Measurements from ENCODE around the gene FAM193A.
"Not testable (repeated sequence)": the region's sequence is repeated elsewhere in the genome, so short reads cannot be mapped to it uniquely, and the experiment has no call there.

The FAM193A gene

DNA sequence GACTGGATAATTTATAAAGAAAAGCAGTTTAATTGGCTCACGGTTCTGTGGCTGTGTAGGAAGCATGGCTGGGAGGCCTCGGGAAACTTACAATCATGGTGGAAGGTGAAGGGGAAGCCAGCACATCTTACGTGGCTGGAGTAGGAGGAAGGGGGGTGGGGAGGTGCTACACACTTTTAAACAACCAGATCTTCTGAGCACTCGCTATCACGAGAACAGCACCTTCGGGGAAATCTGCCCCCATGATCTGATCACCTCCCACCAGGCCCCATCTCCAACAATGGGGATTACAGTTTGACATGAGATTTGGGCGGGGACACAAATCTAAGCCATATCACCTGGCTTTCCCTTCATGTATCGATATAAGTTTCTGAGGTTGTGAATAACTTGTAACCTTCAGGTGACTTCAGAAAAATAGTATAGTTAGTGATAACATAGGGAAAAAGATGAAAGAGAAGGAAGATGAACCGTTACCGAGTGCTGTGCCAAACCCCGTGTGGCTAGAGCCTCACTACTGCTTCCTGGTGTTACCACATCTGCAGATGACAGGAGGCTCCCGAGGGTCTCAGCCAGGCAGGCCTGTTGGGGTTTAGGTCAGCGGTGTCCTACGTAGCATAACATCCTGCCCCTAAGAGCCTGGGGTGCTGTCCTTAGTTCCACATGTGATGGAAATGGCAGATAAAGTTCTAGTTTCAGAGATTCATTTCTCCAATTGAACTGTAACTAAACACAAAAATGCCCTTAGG is 116.1 kb downstream of the FAM193A start:
- no peak for DNase-seq

DNA sequence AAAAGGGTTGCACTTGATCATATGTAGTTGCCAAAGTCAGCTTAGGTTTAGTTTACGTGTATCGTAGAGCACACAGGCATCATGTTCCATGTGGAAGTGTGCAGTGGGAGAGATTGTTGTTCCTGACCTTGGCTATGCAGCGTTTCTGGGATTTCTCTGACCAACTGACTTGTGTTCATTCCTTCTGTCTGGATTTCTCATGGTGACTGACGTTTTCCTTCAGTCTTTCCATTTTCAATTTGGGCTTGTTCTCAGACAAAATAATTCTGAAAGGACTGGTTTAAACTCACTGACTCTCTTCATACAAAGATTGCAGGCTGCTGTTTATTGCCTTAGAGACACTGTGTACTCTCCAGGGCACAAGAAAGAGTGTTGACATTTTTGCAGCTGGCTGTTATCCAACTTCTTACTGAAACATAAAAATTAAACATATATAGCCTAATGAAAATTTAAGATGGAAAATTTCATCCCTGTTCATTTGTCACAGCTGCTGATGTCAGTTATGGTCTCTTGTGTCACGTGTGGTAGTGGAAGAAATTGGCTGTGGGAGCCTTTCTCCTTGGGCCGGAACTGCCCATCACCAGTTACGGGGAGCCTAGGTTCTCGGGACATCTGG is 124.3 kb downstream of the FAM193A start:
- no peak for DNase-seq

DNA sequence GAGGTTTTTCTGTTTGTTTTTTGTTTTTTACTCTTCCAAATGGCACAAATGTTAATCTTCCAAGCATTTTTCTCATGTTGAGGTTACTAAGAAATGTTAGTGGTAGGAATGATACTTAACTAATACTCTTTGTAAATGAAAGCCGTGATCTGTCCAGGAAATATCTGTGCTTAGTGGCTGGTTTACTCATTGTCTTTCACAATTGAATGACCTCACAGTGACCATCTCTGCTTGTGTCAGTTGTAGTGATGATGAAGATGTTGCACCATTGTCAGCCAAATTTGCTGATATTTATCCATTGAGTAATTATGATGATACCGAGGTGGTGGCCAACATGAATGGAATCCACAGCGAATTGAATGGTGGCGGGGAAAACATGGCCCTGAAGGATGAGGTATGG is 126.2 kb downstream of the FAM193A start:
- no peak for DNase-seq

DNA sequence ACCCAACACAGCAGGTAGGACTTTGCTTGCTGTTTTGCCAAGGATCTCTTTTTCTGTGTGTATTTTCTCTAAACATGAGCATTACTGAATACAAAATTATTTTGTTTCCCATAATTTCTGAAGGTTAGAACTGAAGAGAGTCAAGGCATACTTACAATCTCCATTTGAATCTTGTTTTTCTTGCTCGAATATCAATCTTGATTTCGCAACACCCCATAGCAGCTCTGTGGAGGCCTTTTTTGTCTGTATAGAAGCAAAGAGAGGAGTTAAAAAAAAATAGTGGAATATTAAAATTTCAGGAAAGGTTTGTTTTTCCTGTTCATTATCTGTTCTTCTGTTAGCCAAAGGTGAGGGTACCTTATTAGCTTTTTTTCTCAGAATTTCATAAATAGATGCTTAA is 126.8 kb downstream of the FAM193A start:
- DNase-seq, result no peak

DNA sequence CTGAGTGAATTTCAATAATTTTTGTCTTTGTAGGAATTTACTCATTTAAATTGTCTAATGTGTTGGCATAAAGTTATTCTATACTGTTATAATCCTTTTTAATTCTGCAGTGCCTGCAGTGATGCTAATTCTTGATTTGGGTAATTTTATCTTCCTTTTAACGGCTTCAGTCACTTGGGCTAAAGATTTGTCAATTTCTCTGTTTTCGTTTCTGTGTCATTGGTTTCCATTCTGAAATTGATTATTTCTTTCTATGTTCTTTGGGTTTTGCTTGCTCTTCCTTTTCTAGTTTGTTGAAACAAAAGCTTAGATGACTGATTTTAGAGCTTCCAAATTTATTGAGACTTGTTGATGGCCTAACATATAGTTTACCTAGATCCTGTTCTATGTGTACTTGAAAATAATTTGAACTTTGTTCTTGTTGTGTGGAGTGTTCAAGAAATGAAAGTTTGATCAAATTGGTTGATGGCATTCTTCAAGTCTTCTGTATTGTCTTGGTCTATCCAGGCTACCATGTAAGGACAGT is 130.3 kb downstream of the FAM193A start:
- no peak for DNase-seq

DNA sequence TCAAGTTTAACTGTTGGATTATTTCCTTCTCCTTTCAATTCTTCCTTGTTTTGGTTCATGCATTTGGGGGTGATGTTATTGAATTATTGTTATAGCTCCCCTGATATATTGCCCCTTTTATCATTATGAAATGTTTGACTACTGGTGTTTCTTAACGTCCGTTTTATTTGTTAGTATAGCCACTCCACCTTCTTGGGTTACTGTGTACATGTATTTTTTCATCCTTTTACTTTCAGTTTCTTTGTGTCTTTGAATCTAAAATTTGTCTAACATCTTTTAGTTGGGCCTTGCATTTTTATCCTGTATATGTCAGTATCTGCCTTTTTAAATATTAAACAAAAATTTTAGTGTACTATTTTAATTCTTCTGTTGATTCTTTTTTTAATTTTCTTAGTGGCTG is 131.0 kb downstream of the FAM193A start:
- DNase-seq, result no peak

DNA sequence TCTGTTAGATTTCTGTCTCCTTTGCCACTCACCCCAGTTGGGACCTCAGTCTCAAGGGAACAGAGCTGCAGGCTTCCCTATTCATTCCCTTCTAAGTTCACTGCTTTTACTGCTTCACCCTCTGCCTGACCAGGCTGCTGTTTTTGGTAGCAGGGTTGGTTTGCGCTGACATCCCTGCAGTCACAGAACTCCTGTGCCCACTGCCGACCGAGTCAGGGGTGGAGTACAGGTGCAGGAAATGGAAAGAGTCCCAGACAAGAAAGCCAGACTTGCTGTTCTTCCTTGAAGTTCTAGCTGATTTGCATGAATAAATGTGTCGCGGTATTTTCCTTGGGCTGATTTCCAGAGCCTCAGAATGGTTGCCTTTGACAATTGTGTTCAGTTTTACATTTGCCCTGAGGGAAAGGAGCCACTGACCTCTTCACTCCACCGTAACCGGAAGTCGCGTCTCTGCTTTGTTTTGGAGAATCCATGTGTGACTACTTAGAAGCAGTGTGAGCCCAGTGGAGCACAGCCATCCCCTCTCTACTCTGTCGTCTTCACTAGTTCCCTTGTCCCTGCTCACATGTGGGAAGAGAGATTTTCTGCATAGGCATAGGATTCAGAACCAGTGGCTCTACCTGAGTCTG is 134.9 kb downstream of the FAM193A start:
- DNase-seq, result no peak

DNA sequence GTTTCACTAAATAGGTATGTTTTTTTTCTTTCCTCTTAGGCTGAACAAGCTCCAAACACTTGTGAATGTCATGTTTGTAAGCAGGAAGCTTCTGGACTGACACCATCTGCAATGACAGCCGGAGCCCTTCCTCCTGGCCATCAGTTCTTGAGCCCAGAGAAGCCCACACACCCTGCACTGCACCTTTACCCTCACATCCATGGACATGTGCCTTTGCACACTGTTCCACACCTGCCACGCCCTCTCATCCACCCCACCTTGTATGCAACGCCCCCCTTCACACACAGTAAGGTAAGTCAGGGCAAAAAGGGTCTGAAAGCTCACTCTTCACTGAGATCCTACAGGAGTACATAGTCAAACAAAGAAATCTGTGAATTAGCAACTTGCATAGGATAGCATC is 135.6 kb downstream of the FAM193A start:
- no peak for DNase-seq

DNA sequence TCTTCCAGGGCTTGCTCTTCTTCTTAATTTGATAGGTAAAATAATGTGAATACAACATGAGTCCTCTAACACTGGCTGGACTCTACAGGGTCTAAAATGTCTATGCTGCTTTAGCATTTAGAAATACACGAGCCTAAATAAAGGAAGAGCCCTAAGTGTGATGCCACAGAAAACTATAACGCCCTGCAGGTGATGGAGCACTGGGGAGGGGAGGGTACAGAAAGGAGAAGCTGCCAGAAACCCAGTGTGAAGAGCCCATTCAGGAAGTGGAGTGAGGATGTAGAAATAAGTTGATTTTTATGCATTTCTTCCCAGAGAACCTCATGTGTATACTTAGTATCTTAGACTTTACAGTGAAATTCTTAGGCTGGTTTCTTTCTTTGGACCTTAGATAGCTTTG is 136.3 kb downstream of the FAM193A start:
- DNase-seq, result no peak

DNA sequence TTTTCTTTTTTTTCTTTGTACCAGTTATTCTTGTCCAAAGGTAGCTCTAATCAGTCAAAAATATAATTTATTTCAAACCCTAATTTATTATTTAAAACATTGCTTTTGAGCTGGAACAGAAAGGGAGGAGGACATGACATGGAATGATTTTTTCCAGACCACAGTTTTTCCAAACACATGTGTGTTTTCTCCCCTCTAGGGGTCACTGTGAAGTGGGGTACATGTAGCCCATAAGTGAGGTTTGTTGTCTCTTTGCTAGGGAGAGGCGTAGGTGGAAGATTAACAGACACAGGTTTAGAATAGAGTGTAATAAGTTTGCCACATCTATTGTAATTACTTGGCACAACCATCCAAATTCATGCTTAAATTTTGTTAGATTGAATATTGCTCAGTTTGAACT is 136.7 kb downstream of the FAM193A start:
- DNase-seq, result no peak

DNA sequence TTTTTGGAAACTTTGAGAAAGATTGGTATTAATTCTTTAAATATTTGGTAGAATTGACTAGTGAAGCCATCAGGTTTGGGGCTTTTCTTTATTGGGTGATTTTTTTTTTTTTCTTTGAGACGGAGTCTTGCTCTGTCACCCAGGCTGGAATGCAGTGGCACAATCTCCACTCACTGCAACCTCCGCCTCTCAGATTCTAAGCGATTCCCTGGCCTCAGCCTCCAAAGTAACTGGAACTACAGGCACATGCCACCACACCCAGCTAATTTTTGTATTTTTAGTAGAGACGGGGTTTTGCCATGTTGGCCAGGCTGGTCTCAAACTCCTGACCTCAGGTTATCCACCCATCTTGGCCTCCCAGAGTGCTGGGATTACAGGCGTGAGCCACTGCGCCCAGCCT is 143.3 kb downstream of the FAM193A start:
- not testable (repeated sequence) for DNase-seq

DNA sequence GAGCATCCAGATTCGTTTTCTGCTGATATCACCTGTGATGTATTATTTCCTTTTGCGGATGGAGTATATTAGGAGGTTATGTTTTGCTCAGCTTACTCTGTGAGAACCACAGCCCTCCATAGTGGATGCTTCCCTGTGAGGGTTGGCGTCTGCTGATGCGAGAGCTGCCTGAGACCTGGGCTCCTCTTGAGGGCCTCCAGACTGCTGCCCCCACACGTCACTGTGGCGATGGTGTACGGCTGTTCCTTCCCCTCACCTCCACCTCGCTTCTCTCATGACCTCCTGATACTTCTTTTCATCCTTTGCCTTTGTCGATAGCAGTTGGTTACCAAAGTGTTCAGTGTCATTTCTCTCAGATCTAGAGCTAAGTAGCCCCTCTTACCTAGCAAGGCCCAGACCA is 148.0 kb downstream of the FAM193A start:
- no peak for DNase-seq

DNA sequence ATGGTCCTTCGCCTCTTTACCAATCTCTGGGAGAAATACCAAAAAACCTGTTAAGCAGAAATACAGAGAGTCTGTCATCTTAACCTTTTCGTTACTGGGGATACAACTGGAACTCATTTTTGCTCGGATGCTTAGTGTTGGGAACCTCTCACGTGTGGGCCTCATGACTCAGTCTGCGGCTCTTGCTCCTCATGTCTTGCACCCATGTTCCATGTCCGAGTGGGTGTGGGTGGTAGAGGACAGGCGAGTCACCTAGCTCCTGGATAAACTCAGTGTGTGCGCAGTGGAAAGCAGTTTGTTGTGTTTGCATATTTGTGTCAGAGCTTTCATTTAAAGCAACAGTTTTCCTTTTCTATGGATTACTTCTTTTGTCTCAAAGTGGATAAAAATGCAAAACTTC is 149.1 kb downstream of the FAM193A start:
- DNase-seq, result no peak

DNA sequence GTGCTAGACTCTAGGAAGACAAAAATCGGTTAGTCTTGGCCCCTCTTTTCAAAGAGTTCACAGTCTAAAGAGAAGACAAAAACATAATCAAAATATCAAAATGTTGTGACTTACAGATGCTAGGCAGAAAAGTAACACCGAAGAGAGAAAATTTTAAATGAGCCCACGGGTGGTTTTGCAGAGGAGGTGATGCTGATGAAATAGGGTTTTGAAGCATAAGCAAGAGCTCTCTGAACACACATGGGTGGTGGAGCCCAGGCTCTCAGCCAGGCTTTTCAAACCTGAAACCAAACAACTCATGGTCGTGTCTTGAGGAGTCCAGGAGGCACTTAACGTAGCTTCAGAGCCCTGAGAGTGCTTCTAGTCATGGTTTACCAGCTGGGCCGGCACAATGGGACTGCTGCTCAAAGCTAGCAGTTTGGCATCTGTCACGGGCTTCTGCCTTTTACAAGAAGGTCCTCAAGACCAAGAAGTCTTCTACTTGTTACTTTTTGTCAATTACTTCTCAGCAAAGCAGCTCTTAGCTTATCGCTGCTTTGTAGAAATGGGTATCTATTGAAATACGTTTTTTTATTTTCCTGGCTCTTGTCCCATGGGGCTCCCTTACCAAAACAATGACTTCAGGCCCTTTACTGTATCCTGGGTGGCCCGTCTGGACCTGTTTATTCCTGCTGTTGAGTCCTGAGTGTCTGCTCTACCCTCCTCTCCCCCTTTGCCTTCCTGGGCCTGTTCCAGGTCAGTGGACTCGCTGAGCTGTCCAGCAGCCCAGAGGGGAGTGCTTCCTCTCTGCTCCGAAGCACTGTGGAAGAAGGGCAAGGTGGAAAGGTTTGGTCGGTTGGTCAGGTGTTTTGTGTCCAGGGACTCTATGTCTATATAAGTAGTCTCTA is 150.2 kb downstream of the FAM193A start:
- no peak for DNase-seq

DNA sequence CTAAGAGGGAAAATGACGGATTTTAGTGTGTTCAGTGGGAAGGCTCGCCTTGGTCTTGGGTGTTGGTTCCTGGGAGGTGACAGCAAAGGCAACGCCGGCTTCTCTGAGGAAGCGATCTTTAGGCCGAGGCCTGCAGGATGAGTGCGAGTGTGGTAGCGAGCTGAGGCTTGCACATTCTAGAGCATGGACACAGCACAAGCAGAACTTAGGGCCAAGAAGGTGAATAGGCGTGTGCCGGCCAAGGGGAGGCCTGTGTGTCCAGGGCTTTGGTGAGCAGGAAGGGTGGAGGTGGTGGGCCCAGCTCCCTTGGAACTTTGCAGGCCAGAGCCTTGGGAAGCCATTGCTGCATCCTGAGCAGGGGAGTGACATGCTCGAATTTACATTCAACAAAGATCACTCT is 151.8 kb downstream of the FAM193A start:
- DNase-seq, result no peak

DNA sequence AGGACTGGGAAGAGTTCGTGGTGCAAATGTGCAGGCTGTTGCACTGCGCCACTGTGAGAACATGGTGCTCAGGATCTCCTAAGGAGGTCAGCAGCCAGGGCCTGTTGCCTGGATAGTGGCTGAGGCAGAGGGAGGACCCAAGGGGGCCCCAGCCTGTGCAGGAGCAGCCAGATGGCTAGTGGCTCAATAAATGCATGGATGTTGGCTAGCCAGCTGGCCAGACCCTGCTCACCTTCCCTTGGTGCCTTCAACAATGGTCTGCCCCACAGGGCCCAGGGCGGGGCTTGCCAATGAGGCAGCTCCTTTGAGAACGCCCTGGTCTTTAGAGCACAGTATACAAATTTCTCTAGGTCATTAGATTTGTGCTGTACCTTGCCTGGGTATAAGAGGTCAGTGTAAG is 152.2 kb downstream of the FAM193A start:
- no peak for DNase-seq

DNA sequence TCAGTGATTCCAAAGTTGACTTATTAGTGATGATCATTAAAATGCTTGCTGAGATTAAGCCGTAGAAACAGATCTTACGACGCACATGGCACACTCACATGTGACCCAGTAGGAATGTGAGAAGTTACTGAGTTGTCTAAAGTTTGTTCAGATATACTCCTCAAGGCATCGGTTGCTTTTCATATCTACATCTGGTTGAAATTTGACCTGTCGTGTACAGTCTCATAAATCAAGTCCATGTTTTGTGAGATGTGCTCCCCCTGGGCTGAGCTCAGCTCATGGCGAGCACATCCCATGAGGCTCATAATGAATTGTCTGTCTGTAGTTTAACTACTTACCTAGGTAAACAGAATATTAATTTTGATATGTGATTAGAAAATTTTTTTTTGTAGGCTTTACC is 152.7 kb downstream of the FAM193A start:
- no peak for DNase-seq

DNA sequence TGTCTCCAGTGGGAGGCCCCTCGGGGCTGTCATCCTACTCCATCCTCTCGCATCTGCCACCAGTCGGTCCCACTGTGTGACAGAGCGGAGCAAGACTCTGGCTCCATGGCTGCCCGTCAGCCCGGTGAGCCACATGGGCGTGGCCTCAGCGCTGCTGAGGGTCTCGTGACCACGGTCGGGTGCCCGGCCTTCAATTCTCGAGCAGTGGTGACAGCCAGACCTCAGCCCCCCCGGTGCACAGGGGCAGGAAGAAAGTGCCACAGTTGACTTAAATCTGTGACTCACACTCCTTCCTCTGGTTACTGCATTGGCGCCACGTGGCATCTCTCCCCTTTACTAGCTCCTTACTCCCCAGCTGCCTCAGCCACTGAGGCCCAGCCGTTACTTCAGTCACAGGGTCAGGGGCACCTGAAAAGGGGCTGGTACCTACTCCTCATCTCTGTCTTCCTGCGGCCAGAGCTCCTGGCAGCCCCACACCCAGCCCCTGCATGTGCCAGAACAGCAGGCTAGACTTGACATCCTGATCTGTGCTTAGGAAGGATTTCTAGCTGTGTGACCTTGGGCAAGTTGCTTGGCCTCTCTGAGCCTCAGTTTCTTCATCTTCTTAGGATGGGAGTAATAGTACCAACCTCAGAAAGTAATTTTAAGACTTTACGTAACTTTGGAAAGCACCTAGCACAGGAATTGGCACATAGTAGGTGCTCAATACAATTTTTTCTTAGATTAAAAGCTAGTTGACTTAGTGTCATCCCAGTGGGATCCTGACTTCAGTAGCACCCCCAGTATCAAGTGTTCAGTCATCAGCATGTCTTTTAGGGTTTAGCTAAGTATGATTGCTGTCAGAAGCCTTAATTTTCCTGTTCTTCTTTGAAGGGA is 153.6 kb downstream of the FAM193A start:
- DNase-seq, result peak; percentile 7

DNA sequence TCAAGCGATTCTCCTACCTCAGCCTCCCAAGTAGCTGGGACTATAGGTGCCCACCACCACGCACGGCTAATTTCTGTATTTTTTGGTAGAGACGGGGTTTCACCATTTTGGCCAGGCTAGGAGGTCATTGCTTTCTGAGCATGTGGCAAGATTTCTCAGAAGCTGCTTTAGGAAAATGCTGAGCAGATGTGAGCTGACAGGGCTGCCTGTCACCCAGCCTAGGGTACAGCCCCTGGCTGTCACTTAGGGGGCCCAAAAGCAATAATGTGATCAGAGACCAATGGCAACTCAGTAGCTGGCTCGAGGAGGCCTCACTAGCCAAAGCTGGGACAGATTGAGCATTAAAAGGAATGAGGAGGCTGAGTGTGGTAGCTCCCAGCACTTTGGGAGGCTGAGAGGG is 154.9 kb downstream of the FAM193A start:
- DNase-seq, result no peak

DNA sequence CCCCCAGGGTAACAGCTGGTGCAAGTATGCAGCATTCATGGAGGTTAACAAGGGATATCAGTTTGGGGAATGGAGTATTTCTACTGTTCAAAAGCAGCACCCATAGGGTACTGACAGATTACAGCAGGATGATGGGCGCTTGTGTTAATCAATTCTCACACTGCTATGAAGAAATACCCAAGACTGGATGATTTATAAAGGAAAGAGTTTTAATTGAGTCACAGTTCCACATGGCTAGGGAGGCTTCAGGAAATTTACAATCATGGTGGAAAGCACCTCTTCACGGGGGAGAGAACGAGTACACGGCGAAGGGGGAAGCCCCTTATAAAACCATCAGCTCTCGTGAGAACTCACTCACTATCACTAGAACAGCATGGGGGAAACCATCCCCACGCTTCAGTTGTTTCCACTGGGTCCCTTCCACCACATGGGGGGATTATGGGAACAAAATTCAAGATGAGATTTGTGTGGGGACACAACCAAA is 155.5 kb downstream of the FAM193A start:
- no peak for DNase-seq

DNA sequence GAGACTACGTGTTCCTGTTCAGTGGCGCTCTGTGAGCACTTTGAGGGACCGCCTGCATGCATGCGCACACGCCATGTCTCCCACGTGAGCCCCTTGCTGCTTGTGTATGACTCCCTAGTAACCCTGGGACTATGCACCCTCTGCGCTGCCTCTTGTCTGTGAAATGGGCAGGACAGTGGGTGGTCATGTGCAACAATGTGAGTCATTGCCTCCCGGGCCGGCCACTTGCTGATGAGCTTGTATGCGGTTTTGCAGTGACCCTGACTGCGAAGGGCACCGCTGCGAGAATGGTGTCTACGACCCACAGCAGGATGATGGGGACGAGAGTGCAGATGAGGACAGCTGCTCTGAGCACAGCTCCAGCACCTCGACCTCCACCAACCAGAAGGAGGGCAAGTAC is 158.2 kb downstream of the FAM193A start:
- no peak for DNase-seq
